ENCODE results near the gene KDM8.

Gene KDM8

GRCh38 chr16:27238016-27238587, 34.8 kb downstream of the KDM8 start:
- DNase-seq (ENCODE audit: low read depth): no peak
- TF ChIP-seq, protein P1, sequence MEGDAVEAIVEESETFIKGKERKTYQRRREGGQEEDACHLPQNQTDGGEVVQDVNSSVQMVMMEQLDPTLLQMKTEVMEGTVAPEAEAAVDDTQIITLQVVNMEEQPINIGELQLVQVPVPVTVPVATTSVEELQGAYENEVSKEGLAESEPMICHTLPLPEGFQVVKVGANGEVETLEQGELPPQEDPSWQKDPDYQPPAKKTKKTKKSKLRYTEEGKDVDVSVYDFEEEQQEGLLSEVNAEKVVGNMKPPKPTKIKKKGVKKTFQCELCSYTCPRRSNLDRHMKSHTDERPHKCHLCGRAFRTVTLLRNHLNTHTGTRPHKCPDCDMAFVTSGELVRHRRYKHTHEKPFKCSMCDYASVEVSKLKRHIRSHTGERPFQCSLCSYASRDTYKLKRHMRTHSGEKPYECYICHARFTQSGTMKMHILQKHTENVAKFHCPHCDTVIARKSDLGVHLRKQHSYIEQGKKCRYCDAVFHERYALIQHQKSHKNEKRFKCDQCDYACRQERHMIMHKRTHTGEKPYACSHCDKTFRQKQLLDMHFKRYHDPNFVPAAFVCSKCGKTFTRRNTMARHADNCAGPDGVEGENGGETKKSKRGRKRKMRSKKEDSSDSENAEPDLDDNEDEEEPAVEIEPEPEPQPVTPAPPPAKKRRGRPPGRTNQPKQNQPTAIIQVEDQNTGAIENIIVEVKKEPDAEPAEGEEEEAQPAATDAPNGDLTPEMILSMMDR (IDR thresholded peaks at IDR 0.05; ENCODE audit: low read depth, low read length, missing control alignments): no peak
- no peak overlapping the region for H3K4me3 ChIP-seq (ENCODE audit: low read depth, low read length)

DNA sequence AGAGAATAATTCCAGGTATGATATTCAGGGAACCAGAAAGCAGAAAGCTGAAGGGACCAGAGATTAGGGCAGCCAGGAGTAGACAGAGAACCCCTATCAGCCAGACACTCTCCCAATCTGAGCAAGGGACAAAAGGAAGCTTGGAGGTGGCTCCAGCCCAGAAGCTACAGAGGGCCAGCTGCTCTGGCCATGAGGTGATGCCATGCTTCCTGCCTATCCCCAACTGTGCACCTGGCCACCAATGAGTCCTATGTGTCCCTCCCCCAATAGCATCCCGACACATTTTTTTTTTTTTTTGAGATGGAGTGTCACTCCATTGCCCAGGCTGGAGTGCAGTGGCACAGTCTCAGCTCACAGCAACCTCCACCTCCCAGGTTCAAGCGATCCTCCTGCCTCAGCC, 35.3 kb downstream of the KDM8 start:
- TF ChIP-seq, protein P1 (IDR thresholded peaks at IDR 0.05; ENCODE audit: low read depth, low read length, missing control alignments): no peak
- no peak overlapping the region for H3K4me3 ChIP-seq (ENCODE audit: low read depth, low read length)
- DNase-seq (ENCODE audit: low read depth): no peak

- no peak overlapping the region for H3K4me3 ChIP-seq (ENCODE audit: low read depth, low read length)
- DNase-seq (ENCODE audit: low read depth): no peak
- TF ChIP-seq, protein P1 (IDR thresholded peaks at IDR 0.05; ENCODE audit: low read depth, low read length, missing control alignments): no peak
These were observed 35.7 kb downstream of the KDM8 start for GRCh38 chr16:27239026-27239425.

DNA sequence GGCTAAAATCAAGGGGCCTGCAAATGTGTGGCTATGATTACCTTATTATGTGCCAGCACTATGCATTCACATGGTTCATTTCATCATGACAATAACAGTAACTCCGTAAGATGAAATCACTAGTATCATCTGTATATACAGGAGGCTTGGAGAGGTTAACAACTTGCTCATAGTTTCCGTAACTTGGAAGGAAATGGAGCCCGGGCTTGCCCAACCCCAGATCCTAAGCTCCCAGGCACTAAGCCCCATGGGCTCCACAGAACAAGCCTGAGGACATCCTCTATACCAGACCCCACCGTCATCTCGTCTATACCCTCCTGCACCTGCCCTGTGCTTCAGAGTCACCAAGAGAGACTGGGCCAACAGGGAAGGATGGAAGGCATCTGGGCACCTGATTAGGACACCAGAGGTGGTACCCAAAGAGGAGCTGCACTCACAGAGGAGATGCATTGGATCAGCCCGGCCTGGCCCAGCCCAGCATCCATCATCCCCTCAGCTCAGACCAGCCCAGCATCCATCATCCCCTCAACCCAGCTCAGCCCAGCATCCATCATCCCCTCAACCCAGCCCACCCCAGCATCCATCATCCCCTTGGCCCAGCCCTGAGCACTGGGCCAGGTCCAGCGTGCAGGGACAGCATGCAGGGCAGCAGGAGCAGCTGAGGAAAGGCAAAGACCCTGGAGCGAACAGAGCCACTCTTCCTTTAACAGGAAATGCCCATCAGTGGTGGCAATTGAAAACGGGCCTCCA, 36.8 kb downstream of the KDM8 start:
- no peak overlapping the region for H3K4me3 ChIP-seq (ENCODE audit: low read depth, low read length)
- TF ChIP-seq, protein P1 (IDR thresholded peaks at IDR 0.05; ENCODE audit: low read depth, low read length, missing control alignments): no peak
- DNase-seq (ENCODE audit: low read depth): no peak

DNA sequence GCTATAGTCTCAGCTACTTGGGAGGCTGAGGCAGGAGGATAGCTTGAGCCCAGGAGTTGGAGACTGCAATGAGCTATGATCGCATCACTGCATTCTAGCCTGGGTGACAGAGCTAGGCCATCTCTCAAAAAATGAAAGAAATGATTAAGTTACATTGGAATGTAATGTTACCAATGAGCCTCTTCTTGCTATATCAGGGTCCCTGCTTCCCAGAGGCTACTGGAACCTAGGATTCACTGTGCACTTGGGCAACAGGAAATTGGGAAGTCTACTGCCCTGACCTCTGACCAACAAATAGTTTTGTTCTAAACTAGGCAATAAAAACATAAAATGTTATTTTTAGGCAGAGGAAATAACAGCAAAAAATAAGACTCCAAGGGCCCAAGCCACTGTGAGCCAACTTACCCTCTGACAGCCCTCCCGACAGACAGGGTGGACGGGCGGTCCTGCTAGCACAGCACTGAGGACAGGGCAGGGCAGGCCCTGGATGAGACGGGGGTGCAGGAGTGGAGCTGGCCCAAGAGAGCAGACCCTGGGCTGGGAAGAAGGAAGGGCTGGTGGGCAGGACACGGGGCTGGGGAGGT, 37.7 kb downstream of the KDM8 start:
- no peak overlapping the region for H3K4me3 ChIP-seq (ENCODE audit: low read depth, low read length)
- TF ChIP-seq, protein P1 (IDR thresholded peaks at IDR 0.05; ENCODE audit: low read depth, low read length, missing control alignments): no peak
- no peak for DNase-seq (ENCODE audit: low read depth)

GRCh38 chr16:27241658-27242057, 38.3 kb downstream of the KDM8 start:
- H3K4me3 ChIP-seq (ENCODE audit: low read depth, low read length): no peak overlapping the region
- DNase-seq (ENCODE audit: low read depth): no peak
- TF ChIP-seq, protein P1 (IDR thresholded peaks at IDR 0.05; ENCODE audit: low read depth, low read length, missing control alignments): no peak

Data from GM12864 (cell line).